ENCODE data around the gene TNRC6C.
"Not testable (repeated sequence)": the region's sequence is repeated elsewhere in the genome, so short reads cannot be mapped to it uniquely, and the experiment has no call there.

Gene TNRC6C

DNA sequence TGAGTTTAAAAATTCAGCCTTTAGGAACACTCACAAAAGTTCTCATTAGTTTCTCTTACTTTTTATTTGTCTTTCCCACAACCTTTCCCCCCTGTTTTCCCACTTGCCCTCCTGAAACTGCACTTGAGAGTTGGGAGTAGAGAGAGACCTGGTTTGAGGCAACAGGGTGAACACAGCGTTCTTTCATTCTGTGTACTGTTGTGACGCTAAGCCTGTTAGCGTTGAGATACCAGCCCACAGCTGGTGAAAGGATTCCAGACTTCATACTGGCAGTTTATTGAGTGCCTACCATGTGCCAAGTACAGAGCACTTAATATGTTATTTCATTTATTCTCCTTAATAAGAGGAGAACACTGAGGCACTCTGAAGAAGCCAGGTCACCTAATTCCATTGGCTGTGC lies 10.3 kb downstream of the TNRC6C start:
- TF ChIP-seq, protein P1, sequence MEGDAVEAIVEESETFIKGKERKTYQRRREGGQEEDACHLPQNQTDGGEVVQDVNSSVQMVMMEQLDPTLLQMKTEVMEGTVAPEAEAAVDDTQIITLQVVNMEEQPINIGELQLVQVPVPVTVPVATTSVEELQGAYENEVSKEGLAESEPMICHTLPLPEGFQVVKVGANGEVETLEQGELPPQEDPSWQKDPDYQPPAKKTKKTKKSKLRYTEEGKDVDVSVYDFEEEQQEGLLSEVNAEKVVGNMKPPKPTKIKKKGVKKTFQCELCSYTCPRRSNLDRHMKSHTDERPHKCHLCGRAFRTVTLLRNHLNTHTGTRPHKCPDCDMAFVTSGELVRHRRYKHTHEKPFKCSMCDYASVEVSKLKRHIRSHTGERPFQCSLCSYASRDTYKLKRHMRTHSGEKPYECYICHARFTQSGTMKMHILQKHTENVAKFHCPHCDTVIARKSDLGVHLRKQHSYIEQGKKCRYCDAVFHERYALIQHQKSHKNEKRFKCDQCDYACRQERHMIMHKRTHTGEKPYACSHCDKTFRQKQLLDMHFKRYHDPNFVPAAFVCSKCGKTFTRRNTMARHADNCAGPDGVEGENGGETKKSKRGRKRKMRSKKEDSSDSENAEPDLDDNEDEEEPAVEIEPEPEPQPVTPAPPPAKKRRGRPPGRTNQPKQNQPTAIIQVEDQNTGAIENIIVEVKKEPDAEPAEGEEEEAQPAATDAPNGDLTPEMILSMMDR (IDR thresholded peaks at IDR 0.05; ENCODE audit: low read depth, low read length): no peak
- DNase-seq (ENCODE audit: extremely low read depth, low read depth): no peak

DNA sequence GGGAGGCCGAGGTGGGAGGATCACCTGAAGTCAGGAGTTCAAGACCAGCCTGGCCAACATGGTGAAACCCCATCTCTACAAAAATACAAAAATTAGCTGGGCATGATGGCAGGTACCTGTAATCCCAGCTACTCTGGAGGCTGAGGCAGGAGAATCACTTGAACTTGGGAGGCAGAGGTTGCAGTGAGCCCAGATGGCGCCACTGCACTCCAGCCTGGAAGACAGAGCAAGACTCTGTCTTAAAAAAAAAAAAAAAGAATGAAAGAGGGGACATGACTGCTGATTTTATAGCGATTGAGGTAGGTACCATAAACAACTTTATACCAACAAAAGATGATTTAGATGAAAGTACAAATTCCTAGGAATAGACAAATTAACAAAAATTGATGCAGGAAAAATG lies 13.8 kb downstream of the TNRC6C start:
- DNase-seq (ENCODE audit: extremely low read depth, low read depth): not testable (repeated sequence)

DNA sequence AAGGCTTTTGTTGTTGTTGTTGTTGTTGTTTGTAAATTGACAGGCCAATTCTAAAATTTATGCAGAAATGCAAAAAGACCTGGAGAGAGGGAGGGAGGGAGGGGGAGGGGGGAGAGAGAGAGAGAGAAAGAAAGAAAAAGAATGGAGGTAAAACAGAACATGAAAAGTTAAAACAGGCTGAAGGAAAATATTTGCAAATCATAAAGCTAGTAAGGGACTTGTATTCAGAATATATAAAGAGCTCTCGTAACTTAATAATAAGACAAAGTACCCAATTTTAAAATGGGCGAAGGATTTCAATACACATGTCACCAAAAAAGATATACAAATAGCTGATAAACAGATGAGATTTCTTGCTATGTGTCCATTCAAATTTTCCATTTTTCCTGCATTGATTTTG lies 15.4 kb downstream of the TNRC6C start:
- no peak for DNase-seq (ENCODE audit: extremely low read depth, low read depth)
- TF ChIP-seq, protein P1 (IDR thresholded peaks at IDR 0.05; ENCODE audit: low read depth, low read length): no peak

DNA sequence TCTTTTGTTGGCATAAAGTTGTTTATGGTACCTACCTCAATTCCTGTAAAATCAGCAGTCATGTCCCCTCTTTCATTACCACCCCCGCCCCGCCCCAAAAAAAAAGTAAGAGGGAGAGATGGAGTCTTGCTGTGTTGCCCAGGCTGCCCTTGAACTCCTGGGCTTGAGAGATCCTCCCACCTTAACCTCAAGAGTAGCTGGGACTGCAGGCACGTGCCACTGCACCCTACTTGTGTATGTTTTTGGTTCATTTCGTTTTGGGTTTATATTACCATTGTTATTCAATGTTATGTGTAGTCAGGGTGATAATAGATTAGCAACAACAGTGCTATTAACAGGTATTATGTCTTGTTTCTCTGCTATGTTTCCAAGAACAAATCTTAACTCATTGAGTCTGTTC lies 15.9 kb downstream of the TNRC6C start:
- TF ChIP-seq, protein P1 (IDR thresholded peaks at IDR 0.05; ENCODE audit: low read depth, low read length): no peak
- DNase-seq (ENCODE audit: extremely low read depth, low read depth): no peak

DNA sequence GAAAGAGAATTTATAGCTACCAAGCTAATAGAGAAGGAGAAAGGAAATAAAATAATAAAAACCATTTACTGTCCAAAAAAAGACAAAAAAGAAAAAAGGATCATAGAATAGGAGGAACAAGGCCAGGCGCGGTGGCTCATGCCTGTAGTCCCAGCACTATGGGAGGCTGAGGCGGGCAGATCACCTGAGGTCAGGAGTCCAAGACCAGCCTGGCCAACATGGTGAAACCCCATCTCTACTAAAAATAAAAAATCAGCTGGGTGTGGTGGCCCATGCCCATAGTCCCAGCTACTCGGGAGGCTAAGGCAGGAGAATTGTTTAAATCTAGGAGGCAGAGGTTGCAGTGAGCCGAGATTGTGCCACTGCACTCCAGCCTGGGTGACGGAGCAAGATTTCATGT lies 23.9 kb downstream of the TNRC6C start:
- not testable (repeated sequence) for DNase-seq (ENCODE audit: extremely low read depth, low read depth)

DNA sequence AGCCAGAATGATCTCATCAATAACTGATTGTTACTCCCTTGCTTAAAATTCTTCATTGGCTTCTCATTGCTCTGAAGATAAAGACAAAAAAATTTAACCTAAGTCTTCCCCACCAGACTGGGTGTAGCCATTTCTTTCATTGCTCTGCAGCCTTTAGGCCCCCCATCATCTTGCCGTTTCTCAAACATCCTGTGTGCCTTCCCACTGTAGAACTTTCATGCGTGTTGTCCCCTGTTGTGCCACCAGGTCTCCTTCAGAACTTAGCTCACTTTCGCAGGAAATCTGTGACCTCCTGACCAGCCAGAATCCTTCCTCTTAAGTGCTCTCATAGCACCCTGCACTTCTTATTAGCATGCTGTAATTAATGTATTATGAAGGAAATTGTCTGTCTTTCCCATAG lies 31.8 kb downstream of the TNRC6C start:
- TF ChIP-seq, protein P1 (IDR thresholded peaks at IDR 0.05; ENCODE audit: low read depth, low read length): no peak
- DNase-seq (ENCODE audit: extremely low read depth, low read depth): no peak

DNA sequence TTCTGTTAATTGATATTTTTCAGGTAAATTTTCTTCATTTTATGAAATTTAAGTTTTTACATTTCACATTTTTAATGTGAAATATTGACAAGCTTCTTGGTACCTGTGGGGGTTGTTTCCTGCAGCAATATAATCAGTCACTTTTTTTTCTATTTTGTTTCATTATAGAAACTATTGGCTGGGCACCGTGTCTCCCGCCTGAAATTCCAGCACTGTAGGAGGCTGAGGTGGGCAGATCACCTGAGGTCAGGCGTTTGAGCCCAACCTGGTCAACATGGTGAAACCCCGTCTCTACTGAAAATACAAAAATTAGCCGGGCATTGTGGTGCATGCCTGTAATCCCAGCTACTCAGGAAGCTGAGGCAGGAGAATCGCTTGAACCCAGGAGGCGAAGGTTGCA lies 35.2 kb downstream of the TNRC6C start:
- not testable (repeated sequence) for DNase-seq (ENCODE audit: extremely low read depth, low read depth)

DNA sequence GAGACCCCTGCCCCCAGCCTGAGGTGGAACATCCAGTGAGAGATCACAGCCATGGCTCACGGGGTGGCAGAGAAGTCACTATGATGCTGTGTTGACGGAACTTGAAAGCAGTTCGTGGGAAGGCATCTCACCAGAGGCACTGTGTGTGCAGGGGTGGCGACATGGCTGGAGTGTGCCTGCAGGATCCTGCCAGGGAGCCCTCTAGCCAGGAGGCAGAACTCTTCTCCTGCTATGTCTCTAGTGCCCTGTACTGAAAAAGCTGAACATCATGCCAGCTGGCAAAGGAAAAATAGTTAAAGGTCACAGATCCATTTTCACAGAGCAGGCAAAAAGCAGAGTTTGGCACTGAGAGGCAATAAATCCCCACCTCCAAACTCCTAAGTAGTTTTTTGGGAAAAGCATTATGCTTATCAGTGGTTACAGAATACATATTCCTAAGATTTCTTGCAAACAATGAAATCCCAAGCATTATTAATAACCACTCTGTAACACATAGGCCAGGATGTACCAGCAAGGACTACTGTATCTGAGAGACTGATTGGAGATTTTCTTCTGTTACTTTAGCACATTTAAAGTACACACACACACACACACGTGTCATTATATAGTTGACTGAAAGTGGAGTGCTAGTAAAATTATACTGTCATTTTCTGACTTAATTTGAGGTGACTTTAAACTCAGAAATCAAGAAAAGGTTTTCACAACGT lies 36.8 kb downstream of the TNRC6C start:
- no peak for DNase-seq (ENCODE audit: extremely low read depth, low read depth)
- TF ChIP-seq, protein P1 (IDR thresholded peaks at IDR 0.05; ENCODE audit: low read depth, low read length): no peak

DNA sequence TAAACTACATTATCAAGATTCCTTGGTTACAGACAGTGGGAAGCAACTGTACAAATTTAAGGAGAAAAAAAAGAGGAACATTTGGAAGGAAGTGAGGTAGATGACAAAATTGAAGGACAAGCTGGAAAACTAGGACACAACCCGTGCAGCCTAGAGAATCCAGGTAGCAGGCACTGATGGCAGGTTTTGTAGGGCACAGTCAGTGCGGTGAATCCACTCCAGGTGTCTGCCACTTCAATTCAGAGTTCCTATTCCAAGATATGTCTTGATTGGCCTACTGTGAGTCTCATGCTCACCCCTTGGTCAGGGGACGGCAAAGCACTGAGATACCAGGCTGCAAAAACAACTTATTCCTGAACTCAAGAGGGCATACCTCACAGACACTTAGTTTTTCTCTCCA lies 37.8 kb downstream of the TNRC6C start:
- TF ChIP-seq, protein P1 (IDR thresholded peaks at IDR 0.05; ENCODE audit: low read depth, low read length): no peak
- no peak for DNase-seq (ENCODE audit: extremely low read depth, low read depth)
